NB4 (cell line): ENCODE results near the gene MECR.

Experiments
- MYC ChIP-seq: IDR thresholded peaks from 2 replicates; pipeline ENCODE4 v1.6.1; 2011; ENCODE audit warnings: low read depth, low read length
- POLR2A ChIP-seq: IDR thresholded peaks from 2 replicates; pipeline ENCODE4 v1.6.1; 2011; ENCODE audit warnings: mild to moderate bottlenecking; ENCODE audit not compliant: insufficient read length; ENCODE audit errors: extremely low read depth
- TF ChIP-seq, protein P1 (sequence below): IDR thresholded peaks from one replicate; pipeline ENCODE4 v1.5.1; 2012; ENCODE audit warnings: low read depth, low read length
- TF ChIP-seq, protein P2 (sequence below): IDR thresholded peaks from 2 replicates; pipeline ENCODE4 v1.6.1; 2011; ENCODE audit warnings: low read depth, low read length

DNA sequence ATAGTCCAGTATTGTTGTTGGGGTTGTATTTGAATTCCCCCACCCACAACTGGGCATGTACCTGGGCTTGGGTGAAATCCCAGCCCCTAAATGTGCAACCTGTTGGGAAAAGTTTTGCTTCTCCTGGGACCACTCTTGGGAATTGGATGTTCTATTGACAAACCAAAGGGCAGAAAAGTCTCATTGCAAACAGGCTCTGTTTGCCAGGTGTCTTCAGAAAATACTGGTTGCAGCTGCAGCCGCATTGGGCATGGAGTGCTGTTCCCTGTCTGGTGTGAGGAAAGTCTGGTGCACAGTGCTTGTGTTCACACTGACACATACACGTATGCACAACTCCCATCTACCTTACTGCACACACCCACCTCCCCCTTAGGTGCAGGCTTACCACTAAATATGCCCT is 17.7 kb upstream of the MECR start:
- TF ChIP-seq POLR2A (no peak), MYC (no peak)
- TF ChIP-seq, protein P1, sequence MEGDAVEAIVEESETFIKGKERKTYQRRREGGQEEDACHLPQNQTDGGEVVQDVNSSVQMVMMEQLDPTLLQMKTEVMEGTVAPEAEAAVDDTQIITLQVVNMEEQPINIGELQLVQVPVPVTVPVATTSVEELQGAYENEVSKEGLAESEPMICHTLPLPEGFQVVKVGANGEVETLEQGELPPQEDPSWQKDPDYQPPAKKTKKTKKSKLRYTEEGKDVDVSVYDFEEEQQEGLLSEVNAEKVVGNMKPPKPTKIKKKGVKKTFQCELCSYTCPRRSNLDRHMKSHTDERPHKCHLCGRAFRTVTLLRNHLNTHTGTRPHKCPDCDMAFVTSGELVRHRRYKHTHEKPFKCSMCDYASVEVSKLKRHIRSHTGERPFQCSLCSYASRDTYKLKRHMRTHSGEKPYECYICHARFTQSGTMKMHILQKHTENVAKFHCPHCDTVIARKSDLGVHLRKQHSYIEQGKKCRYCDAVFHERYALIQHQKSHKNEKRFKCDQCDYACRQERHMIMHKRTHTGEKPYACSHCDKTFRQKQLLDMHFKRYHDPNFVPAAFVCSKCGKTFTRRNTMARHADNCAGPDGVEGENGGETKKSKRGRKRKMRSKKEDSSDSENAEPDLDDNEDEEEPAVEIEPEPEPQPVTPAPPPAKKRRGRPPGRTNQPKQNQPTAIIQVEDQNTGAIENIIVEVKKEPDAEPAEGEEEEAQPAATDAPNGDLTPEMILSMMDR, result no peak
- TF ChIP-seq, protein P2, sequence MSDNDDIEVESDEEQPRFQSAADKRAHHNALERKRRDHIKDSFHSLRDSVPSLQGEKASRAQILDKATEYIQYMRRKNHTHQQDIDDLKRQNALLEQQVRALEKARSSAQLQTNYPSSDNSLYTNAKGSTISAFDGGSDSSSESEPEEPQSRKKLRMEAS, result no peak
